ENCODE measurements around the gene TANGO2. TPM values are rescaled to one million over a fixed set of nuclear protein-coding genes. Genes with fewer than 3 reads are reported as not detected.
A peak's percentile ranks its signal among the peaks of the same experiment; 100 is the strongest.

The TANGO2 gene
- total and polyA plus RNA-seq, 9 of the 15 experiments (the other 6 are each of a cell fraction or from before 2014, with no cell fraction given), result 15.5 to 94.9 (median 70.1) TPM

DNA sequence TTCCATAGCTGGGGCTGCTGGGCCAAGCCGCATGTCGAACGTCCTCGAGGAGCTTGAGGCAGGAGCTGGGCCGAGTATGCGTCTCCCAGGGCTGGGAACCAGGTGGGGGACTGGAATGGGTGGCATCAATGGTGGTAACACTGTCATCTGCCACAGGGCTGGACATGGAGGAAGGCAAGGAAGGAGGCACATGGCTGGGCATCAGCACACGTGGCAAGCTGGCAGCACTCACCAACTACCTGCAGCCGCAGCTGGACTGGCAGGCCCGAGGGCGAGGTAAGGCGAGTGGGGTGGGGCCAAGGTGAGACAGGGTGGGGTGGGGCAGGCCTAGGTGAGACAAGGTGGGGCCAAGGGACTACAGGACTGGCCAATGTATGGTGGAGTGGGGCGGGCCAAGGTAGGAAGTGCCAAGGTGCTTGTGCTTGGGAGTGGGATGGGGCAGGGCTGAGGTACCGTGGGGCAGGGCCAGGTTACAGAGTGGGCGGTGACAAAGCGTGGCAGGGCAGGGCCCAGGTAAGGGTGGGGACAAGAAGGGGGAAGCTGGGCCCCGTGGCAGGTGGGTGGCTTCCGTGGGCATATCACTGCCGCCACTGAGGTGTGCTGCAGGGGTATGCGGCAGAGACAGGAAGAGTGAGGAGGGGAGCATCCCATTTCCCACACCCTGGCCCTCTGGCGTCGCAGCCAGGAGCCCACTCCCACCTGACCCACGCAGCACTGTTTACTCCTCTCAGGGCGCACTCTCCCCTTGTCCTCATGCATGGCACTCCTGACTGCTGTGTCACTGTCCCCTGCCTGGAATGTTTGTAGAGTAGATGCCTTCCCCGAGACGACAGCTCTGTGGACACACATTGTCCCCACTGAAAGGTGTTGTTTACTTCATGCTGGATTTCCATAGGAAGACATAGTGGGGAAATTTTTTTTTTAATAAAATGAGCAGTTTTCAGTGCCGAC is 31.7 kb downstream of the TANGO2 start:
- ATAC-seq, result no peak
- CTCF ChIA-PET (ENCODE audit: low intra/inter-chr PET ratio), result no interaction called here
- intact Hi-C loops (cut with micrococcal nuclease), result no loop called here
- TF ChIP-seq, protein P1, sequence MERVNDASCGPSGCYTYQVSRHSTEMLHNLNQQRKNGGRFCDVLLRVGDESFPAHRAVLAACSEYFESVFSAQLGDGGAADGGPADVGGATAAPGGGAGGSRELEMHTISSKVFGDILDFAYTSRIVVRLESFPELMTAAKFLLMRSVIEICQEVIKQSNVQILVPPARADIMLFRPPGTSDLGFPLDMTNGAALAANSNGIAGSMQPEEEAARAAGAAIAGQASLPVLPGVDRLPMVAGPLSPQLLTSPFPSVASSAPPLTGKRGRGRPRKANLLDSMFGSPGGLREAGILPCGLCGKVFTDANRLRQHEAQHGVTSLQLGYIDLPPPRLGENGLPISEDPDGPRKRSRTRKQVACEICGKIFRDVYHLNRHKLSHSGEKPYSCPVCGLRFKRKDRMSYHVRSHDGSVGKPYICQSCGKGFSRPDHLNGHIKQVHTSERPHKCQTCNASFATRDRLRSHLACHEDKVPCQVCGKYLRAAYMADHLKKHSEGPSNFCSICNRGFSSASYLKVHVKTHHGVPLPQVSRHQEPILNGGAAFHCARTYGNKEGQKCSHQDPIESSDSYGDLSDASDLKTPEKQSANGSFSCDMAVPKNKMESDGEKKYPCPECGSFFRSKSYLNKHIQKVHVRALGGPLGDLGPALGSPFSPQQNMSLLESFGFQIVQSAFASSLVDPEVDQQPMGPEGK (CRISPR knock-in tag; IDR thresholded peaks at IDR 0.05; ENCODE audit: borderline replicate concordance), result no peak
- TF ChIP-seq THRAP3 (IDR thresholded peaks at IDR 0.05; ENCODE audit: borderline replicate concordance) (no peak), TCFL5 (CRISPR knock-in tag; conservative IDR thresholded peaks at IDR 0.05) (no peak), SMARCA5 (IDR thresholded peaks at IDR 0.05) (no peak), MXI1 (IDR thresholded peaks at IDR 0.05; ENCODE audit: low read depth, low read length) (no peak), THAP12 (CRISPR knock-in tag; IDR thresholded peaks at IDR 0.05) (peak; percentile 91), HMGXB4 (CRISPR knock-in tag; IDR thresholded peaks at IDR 0.05) (0 out of 2 replicates have a peak, but pooled peaks have one; percentile 35), ESRRA (IDR thresholded peaks at IDR 0.05; ENCODE audit: borderline replicate concordance, low read depth) (no peak), PHF8 (IDR thresholded peaks at IDR 0.05; ENCODE audit: borderline replicate concordance, low read length) (0 out of 2 replicates have a peak, but pooled peaks have one; percentile 10), MAZ (CRISPR knock-in tag; conservative IDR thresholded peaks at IDR 0.05 in 1 of 2, IDR thresholded peaks at IDR 0.05 in 1 of 2) (no peak)

More for the DNA sequence above, 31.7 kb downstream of the TANGO2 start:
- Histone ChIP-seq H3K4me3 (no peak overlapping the region), H3K36me3 (ENCODE audit: control insufficient read depth, insufficient read depth, low read length) (peaks cover 88% of the 10 kb centered on the region), H3K9me3 (replicated peaks; ENCODE audit: control insufficient read depth, insufficient read depth, low read depth, low read length) (peaks cover 10% of the 10 kb centered on the region), H3K4me2 (ENCODE audit: insufficient read depth, low read length) (no peak overlapping the region), H2AFZ (ENCODE audit: low read depth, low read length) (no peak overlapping the region), H3K27me3 (ENCODE audit: control insufficient read depth in 2 of 2, insufficient read depth in 2 of 2, low read length in 2 of 2) (no peaks in the 10 kb centered on the region), H3K9me1 (ENCODE audit: control insufficient read depth, insufficient read depth, low read length) (peaks cover 8% of the 10 kb centered on the region), H3K9ac (ENCODE audit: insufficient read depth in 1 of 2, low read depth in 2 of 2, low read length in 2 of 2) (peak overlapping the region in 1 of 2 experiments; percentile 73; a peak in 2 of 4 replicates), H3K79me2 (ENCODE audit: control insufficient read depth, insufficient read depth, low read length) (no peaks in the 10 kb centered on the region), H3K4me1 (replicated peaks in 1 of 2; ENCODE audit: control insufficient read depth in 2 of 2, insufficient read depth in 2 of 2, low read length in 2 of 2) (peaks cover 2 to 47% of the 10 kb centered on the region in 2 experiments), H3K27ac (ENCODE audit: extremely low read depth, low read depth, low read length) (no peak overlapping the region), H4K20me1 (replicated peaks; ENCODE audit: control insufficient read depth, insufficient read depth, low read length) (peaks cover 2% of the 10 kb centered on the region; the same call in 1 of the 2 replicates)
- no peak for DNase-seq (ENCODE audit: extremely low read depth in 1 of 4, low spot score in 3 of 4)
- FAIRE-seq, result no peak
- no TSS peak for BruUV-seq (replicated peaks)
- 90% methylated on average over 26 of the region's 26 CpGs for WGBS (ENCODE audit: insufficient coverage, low coverage, missing lambda C conversion rate)
- POLR2A ChIA-PET, result interaction anchor here (0.6 to 3.3 kb wide), 10 partner anchors 9 to 1719 kb away, joined by 3 to 10 read pairs (median 5); no protein-coding TSS in a partner anchor
- in situ Hi-C loops (cut with MboI), result no loop called here

Data from K562 (cell line).